NK-92 (cell line): ENCODE measurements around the gene CCDC107.
"Not testable (repeated sequence)": the region's sequence is repeated elsewhere in the genome, so short reads cannot be mapped to it uniquely, and the experiment has no call there.

Experiments
- DNase-seq: peaks from one replicate; lab custom pipeline; 2025; ENCODE audit not compliant: unreplicated experiment; lab: John Stamatoyannopoulos, UW

CCDC107 gene, protein sequence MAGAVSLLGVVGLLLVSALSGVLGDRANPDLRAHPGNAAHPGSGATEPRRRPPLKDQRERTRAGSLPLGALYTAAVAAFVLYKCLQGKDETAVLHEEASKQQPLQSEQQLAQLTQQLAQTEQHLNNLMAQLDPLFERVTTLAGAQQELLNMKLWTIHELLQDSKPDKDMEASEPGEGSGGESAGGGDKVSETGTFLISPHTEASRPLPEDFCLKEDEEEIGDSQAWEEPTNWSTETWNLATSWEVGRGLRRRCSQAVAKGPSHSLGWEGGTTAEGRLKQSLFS

DNA sequence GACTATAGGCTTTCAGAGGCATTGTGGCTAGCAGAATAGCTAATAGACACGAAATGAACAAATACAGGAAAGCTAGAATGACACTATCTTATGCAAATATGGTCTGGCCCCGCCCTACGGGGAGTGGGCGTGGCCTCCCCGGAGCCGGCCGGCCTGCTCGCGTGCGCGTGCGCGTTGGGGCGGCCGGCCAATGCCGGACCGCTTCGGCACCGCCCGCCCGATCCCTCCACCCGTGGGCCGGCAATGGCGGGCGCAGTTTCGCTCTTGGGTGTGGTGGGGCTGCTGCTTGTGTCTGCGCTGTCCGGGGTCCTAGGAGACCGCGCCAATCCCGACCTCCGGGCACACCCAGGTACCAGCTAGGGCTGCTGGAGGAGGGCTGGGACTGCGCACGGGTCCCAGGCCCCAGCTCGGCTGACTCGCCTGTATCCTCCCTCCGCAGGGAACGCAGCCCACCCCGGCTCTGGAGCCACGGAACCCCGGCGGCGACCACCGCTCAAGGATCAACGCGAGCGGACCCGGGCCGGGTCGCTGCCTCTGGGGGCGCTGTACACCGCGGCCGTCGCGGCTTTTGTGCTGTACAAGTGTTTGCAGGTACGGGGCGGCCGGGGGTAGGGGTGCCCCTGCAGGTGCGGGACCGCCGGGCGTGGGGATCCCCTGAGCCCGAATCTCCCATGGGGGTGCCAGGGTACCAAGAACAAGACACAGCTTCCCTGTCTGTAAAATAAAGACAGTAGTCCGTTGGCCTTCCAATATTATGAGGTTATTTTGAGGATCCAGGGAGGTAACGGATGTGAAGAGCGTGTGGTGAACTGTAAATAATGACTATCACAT, at the start of gene CCDC107:
Gene CCDC107, plus strand, starts transcription at position 156 of the 831 bp plus-strand sequence. Its CDS starts 88 bp downstream, at position 244.
- DNase-seq: no peak

DNA sequence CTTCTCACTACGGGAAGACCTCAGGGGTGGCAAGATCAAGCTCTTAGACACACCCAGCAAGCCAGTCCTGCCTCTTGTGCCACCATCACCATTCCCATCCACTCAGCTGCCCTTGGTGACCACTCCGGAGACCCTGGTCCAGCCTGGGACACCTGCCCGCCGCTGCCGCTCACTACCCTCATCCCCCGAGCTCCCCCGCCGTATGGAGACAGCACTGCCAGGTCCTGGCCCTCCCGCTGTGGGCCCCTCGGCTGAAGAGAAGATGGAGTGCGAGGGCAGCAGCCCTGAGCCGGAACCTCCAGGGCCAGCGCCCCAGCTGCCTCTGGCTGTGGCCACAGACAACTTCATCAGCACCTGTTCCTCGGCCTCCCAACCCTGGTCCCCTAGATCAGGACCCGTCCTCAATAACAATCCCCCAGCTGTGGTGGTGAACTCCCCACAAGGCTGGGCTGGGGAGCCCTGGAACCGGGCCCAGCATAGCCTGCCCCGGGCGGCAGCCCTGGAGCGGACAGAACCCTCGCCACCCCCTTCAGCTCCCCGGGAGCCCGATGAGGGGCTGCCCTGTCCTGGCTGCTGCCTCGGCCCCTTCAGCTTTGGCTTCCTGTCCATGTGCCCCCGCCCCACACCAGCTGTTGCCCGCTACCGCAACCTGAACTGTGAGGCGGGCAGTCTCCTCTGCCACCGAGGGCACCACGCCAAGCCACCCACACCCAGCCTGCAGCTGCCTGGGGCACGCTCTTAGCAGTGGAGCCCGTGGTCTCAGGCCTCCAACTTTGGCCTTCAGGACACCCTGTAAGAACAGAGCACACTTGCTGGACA, 48.9 kb upstream of the CCDC107 start:
- DNase-seq: no peak

DNA sequence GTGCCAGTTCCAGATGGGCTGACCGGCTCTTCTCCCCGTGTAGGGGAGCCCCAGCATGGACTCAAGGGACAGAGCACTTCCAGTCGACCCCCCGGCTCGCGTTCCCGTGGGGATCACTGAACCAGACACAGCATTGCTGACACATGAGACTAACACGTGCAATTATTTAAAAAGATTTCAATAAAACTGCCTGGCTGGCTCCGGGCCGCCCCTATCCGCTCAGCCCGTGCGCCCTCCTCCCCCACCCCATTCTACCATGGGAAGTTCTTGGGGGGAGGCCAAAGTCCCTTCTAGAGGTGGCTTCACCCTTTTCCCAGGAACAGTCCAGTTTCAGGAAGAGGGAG, 48.3 kb upstream of the CCDC107 start:
- no peak for DNase-seq

DNA sequence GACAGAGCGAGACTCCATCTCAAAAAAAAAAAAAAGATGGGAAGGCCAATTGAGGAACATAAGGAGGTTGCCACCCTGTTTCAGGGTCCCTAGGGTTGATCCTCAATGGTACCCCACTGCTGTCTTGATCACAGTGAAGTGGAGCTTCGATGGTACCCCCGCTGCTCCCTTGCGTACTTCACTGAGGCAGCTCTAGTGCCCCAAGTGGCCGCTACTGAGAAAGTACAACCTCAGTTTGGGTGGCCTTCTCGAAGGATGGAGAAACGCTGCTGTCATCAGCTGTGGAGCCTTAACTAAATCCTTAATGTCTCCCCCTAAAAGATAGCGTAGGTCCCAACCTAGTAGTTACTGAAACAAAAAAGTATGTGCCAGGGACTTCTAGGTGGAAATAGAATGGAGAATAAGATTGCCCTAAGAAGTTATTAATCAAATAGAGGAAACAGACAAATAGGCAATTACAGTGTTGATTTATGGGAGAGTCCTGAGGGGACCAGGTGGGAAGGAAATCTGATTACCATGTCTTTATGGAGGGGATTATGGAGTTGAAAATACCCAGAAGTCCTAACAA, 46.8 kb upstream of the CCDC107 start:
- no peak for DNase-seq

DNA sequence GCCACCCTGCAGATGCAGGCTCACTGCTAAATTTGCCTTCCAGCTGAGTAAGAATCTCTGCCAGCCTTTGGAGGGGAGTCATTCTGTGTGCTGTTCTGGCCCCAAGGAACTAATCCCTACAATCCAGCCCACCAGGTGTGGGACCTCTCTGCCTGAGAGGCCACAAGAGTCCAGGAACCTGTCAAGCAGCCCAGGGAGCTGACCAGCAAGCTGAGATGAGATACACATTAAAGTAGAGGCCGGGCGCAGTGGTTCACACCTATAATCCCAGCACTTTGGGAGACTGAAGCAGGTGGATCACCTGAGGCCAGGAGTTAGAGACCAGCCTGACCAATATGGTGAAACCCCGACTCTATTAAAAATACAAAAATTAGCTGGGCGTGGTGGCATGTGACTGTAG, 46.0 kb upstream of the CCDC107 start:
- DNase-seq: not testable (repeated sequence)

DNA sequence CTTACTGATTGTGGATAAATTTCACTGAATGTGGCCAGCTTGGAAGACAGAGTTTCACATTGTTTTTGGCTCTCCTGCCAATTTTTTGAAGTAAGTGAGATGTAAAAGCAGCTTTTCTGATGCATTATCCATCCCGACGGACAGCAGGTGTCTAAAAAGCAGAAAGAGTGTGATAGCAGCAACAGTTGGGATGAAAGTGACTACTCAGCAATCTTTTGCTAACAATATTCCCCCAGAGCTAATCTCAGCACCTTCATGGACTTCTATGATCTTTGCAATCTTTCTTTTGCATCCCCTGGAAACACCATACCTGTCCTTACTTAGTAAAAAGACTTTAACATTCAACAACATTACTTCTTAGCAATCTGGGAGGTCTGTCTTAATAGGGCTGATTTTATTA, 45.2 kb upstream of the CCDC107 start:
- no peak for DNase-seq

DNA sequence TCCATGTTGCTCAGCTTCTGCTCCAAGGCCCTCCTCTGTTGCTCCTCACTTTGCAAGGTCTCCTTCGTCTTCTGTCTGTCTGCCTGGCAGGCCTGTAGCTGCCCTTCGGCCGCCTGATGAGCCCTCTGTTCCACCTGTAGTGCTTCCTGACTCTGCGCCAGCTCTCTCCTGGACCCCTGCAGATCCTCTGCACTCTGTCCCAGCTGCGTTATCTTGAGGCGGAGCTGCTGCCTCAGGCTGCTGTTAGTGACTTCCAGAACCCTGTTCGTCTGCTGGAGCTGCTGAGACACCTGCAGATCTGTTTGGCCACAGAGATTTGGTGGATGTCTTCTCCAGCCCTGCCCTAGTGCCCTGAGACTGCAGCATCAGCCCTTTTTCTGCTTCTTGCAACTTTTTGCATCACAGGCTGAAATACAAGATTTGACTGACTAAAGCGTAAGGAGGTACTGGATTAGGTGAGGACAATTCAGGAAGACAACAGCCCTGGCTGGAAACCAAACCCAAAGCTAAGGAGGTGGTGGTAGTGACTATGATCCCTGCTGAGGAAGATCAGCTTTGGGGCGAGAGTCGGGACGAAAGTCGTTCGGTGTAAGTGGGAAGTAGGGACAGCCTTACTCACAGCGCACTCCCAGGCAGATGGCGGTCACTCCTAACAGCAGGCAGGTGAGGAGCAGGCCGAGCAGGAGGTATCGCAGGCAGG, 42.0 kb upstream of the CCDC107 start:
- no peak for DNase-seq

DNA sequence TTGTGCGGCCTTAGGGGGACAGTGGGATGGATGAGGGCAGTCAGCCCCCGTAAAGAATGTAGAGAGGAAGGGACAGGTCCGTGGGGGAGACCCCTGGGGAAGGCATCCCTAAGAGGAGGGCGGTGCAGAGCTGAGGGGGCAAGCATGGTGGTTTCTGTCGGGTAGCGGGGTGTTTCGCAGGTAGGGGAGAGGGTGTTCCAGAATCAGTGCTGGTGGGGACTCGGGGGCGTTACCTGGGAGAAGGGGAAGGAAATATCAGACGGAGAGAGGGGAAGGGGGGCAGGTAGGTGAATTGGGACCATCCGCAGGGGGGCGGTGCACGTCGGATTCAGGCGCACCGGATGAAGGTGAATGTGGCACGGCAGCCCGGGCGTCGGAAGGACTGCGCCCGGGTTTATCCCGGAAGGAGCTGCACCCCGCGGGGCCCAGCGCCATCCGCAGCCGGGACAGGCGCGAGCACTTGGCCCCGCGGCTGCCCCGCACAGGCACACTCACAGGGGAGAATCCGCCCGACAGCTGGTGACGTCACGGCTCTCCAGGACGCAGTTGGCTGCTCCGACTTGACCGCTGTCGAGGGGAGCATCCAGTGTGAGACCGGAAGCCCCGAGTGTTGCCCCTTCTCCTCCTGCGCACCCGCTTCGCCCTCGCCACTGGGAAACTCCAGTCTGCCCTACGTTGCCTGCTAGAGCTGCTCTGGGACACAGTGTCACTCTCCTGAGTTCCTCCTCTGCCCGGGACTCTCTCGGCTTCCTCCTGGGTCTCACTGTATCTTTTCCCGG, 41.2 kb upstream of the CCDC107 start:
- DNase-seq: no peak

DNA sequence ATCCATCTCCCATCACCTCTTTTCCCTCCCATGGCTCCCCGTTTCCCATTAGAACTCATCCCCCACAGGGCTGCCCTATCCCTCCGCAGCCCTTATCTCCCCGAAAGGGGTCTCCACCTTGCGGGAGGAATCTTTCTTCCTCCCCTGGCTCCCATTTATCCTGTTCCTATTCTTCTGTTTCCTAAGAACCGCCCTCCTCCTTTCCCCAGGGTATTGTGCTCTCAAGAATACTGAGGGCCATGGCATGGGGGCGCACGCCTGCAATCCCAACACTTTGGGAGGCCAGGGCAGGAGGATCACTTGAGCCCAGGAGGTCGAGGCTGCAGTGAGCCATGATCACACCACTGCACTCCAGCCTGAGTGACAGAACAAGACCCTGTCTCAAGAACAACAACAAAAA, 40.5 kb upstream of the CCDC107 start:
- DNase-seq: no peak

DNA sequence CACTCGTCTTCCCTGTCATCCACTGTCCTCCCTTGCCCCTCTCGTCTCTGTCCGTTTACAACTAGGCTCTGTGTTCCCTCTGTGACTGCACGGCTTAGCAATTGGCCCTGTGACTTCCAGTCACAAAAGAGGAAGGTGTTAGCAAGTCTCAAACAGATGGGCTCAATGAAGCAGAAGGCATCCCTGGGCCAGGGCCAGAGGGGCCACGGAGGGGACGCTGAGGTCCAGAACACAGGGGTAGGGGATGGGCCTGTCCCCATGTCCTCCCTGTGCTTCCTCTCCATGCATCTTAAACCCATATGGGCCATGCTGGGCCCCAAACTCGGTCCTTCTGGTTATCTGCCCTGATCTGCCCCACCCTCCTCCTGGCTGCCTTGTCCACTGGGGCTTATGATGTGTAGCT, 39.8 kb upstream of the CCDC107 start, which contains the start of gene CD72:
Gene CD72, minus strand, starts transcription at position 89 of the 403 bp plus-strand sequence. CDS start 110 bp downstream, outside the sequence.
- DNase-seq: no peak

DNA sequence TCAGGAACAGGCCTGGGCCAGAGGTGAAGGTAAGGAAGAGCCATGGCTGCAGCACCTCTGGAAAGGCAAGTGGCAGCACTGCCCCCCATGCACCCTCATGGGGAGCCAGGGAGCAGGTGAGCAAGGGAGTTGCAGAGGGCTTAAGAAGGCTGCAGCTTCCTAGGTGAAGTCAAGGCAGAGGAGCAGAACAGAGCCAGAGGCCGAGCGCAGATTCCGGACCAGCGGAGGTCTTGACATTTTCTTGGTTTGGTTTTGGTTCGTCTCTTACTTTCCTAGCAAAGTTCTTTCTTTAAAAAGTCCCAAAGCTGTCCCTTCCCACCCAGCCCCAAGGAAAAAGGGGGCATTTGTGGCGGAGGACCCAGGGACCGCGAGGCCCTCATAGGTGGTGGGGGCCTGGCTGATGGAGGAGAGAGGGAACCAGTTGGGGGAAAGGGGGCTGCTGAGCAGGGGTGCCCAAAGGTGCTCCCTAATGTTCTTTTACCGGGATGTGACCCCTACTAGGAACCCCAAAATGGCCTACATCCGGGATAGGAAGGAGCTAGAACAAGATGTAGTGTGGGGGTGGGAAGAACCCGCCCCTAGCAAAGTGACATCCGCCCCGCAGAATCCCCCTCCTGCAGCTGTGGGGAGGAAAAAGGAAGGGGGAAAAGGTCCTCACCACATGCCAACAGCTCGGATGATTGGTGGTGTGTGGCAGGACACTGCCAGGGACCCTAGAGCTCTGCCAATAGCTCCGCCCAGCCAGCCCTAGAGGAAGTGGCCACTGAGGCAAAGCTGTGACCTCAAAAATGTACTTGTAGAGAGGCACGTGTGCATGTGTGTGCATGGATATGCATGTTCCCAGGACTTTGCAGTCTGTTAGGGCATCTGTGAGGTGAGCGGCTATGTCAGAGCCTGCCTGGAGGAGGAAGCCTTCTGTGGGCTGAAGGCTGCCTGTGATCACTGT, 39.0 kb upstream of the CCDC107 start:
- no peak for DNase-seq

DNA sequence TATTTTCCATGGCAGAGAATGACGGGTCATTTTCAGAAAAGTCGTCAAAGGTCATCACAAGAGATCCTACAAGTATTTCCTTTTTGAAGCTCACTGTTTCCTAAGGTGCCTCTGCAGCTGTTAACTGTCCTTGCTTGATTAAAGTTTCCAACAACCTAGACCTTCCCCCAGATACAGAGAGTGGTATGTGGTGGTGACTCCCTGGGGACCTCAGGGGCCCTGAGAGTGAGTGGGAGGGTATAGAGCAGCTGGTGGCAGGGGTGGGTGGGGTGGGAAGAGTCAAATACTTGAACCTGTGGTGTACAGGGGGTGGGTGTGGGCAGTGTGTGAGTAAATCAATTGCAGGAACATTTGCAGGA, 38.3 kb upstream of the CCDC107 start:
- no peak for DNase-seq

DNA sequence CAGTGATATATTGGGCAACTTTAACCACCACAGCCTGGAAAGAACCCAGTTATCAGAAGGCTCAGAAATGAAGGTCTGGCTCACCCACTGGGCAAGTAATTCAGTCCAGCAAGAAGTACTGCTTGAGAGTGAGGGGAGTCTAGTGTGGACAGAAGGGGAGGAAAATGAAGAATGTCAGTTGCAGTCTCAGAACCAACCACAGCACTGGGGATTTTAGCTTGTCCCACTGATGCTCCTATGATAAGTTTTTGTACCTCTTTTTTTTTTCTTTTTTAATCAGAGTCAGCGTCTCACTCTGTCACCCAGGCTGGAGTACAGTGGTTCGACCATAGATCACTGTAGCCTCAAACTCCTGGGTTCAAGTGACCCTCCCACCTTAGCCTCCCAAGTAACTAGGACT, 30.5 kb upstream of the CCDC107 start:
- DNase-seq: no peak

DNA sequence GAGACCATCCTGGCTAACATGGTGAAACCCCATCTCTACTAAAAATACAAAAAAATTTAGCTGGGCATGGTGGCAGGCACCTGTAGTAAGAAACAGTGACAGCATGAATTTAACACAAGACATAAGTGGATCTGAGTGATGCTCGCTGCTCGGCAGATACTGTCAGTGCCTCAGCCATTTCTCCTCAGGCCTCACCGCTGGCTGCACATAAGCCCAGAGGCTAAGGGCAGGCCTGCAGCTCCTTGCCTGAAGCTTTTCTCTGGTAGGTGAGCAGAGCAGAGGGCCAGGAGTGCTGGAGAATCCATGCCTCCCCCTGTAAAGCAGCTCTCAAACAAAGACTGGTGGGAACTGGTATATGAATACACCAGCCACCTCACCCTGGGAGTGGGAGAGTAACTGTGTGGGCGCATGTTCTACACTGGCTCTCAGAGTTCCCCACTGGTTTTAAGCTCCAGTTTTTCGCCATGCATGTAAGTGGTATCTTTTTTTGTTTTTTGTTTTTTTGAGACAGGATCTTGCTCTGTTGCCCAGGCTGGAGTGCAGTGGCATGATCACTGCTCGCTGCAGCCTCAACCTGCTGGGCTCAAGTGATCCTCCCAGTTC, 29.6 kb upstream of the CCDC107 start:
- no peak for DNase-seq

DNA sequence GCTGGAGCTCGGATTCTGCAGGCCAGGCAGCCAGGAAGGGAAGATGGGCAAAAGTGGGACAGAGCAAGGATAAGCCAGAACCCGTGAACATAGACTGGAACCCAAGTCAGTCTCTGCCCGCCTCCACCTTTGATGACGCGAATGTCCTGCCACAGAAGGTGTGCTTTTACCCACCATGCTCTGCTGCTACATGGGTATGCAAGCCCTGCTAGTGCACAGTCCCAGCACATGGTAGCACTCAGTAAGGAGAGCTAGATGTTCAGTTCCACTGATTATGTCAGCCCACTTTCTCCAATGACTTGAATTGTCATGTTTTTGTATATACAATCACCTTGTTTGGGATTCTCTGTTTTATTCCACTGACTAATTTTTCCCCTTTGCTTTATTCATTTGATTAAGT, 28.5 kb upstream of the CCDC107 start:
- DNase-seq: no peak

DNA sequence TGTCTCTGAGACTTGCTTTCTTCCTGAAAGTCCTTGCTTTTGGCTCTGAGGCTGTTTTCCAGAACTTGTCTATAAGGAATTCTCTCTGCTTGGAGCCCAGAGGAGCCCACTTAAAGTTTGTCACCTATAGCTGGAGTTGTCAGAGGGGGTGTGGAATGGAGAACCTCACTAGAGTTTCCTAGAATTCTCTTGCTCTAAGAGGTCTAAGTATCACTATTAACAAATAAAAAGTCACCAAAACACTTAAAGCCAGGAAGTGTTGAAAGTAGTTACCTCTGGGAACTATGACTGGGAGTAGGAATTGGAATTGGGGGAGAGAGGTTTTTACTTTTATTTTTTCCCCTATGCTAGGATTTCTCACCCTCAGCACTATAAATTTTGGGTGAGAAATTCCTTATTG, 22.4 kb upstream of the CCDC107 start:
- no peak for DNase-seq

DNA sequence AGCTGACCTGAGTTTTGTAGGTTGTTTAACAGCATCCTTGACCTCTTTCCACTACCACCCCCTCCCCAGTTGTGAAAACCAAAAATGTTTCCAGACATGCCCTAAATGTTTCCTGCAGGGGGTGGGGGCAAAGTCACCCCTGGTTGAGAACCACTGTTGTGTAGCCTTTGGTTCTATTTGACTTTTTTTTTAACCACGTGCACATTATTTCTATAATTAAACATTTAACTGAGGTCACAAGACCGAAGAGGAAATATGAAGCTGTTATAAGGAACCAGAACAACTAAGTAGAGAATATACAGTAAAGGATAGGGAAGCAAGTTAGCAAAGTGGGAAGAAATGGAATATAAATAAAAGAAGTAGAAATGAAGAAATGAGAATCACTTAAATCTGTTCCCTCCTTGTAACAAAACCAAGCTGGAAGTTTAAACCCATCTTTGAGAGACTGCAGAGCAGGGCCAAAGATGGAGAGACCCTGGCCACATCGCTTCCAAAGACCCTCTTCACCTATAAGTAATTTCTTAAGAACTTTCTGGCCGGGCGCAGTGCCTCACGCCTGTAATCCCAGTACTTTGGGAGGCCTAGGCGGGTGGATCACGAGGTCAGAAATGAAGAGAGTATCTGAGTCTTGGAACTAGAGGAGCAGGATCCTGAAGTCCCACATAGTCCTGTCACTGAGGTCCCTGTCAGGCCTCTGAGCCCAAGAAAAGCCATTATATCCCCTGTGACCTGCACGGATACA, 21.8 kb upstream of the CCDC107 start:
- no peak for DNase-seq

DNA sequence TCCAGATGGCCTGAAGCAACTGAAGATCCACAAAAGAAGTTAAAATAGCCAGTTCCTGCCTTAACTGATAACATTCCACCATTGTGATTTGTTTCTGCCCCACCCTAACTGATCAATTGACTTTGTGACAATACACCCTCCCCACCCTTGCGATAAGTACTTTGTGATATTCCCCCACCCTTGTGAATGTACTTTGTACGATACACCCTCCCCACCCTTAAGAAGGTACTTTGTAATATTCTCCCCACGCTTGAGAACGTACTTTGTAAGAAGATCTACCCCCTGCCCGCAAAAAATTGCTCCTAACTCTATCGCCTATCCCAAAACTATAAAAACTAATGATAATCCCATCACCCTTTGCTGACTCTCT, 21.2 kb upstream of the CCDC107 start:
- not testable (repeated sequence) for DNase-seq
